Mesendoderm (in vitro differentiated cells): ENCODE data around the gene KRTAP4-6.
"Not testable (repeated sequence)": the region's sequence is repeated elsewhere in the genome, so short reads cannot be mapped to it uniquely, and the experiment has no call there.

Experiments used
- DNase-seq: peaks from one replicate; pipeline ENCODE4 v3.0.0; 2013
- H2AK5ac ChIP-seq: 2 replicates; pipeline ENCODE4 v1.6.1; 2013; ENCODE audit warnings: low read length, inconsistent platforms
- H2BK120ac ChIP-seq: 2 replicates; pipeline ENCODE4 v1.6.1; 2013; ENCODE audit warnings: low read depth, mild to moderate bottlenecking, low read length, moderate library complexity, mixed read lengths
- H2BK15ac ChIP-seq: replicated peaks from 2 replicates; pipeline ENCODE4 v1.6.1; 2013; ENCODE audit warnings: low read depth, mild to moderate bottlenecking, moderate library complexity
- H2BK5ac ChIP-seq: 2 replicates; pipeline ENCODE4 v1.6.1; 2013; ENCODE audit warnings: low read length, inconsistent platforms
- H3K18ac ChIP-seq: 2 replicates; pipeline ENCODE4 v1.6.1; 2013; ENCODE audit warnings: mild to moderate bottlenecking, low read length, mixed read lengths
- H3K23ac ChIP-seq: one replicate; pipeline ENCODE4 v1.6.1; 2013; ENCODE audit warnings: low read length
- H3K27ac ChIP-seq: 2 replicates; pipeline ENCODE4 v1.5.1; 2013; ENCODE audit warnings: low read depth, mild to moderate bottlenecking, inconsistent platforms, low read length, moderate library complexity
- H3K27me3 ChIP-seq: 2 replicates; pipeline ENCODE4 v1.6.1; 2013; ENCODE audit warnings: low read length, control low read depth, mild to moderate bottlenecking, inconsistent platforms; ENCODE audit not compliant: insufficient read depth, poor library complexity
- H3K36me3 ChIP-seq: 2 replicates; pipeline ENCODE4 v1.6.1; 2013; ENCODE audit warnings: low read length, inconsistent platforms; ENCODE audit not compliant: control insufficient read depth, insufficient read depth
- H3K4ac ChIP-seq: one replicate; pipeline ENCODE4 v1.6.1; 2013; ENCODE audit warnings: low read depth, mild to moderate bottlenecking, low read length, moderate library complexity
- H3K4me1 ChIP-seq: 2 replicates; pipeline ENCODE4 v1.6.1; 2013; ENCODE audit warnings: low read depth, low read length, inconsistent platforms; ENCODE audit not compliant: control insufficient read depth
- H3K4me2 ChIP-seq: 2 replicates; pipeline ENCODE4 v1.6.1; 2013; ENCODE audit warnings: low read length
- H3K4me3 ChIP-seq: 2 replicates; pipeline ENCODE4 v1.5.1; 2013; ENCODE audit warnings: mild to moderate bottlenecking, low read length
- H3K56ac ChIP-seq: one replicate; pipeline ENCODE4 v1.6.1; 2013; ENCODE audit warnings: low read length
- H3K79me1 ChIP-seq: 2 replicates; pipeline ENCODE4 v1.6.1; 2013; ENCODE audit warnings: low read length, inconsistent platforms
- H3K79me2 ChIP-seq: 2 replicates; pipeline ENCODE4 v1.6.1; 2013; ENCODE audit warnings: mild to moderate bottlenecking, low read length; ENCODE audit not compliant: control insufficient read depth, insufficient read depth
- H3K9ac ChIP-seq: 2 replicates; pipeline ENCODE4 v1.6.1; 2013; ENCODE audit warnings: low read length, inconsistent platforms
- H4K5ac ChIP-seq: one replicate; pipeline ENCODE4 v1.6.1; 2013; ENCODE audit warnings: low read length
- H4K8ac ChIP-seq: one replicate; pipeline ENCODE4 v1.6.1; 2013; ENCODE audit warnings: low read depth, mild to moderate bottlenecking, control low read depth, low read length, moderate library complexity
- WGBS: extraction: QIAGEN DNeasy Blood & Tissue Kit; methylation state at CpG from one replicate; pipeline ENCODE4 v1.1.7; 2013; ENCODE audit warnings: low lambda C conversion rate, missing lambda C conversion rate; ENCODE audit not compliant: insufficient coverage; ENCODE audit errors: extremely low coverage; 5-methylcytosine and 5-hydroxymethylcytosine counted together

Gene KRTAP4-6

DNA sequence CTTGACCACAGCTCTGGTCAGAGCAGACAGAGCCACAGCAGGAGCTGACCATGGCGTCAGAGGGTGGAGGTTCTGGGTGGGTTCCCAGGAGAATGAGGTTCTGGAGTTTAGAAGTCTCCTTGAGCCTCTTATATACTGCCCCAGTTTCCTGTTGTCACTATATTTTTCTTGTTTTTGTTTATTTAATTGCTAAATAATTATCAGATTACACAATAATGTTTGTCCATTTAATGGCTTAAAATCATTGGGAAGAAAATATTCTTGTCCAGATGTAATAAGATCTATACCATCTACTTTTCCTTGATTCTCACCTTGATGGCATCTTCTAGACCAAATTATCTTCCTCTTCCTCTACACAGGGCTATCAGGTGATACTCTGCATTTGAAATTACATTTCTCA lies 27.8 kb upstream of the KRTAP4-6 start, which contains the start of gene KRTAP4-3:
TSS of gene KRTAP4-3 (minus strand) at position 101 of the 400 bp plus-strand sequence. CDS start at position 52, 49 bp downstream.
- Histone ChIP-seq H2BK120ac (no peak within 1 kb of the TSS), H3K27me3 (no peaks in the 10 kb centered on the region), H3K23ac (no peak within 1 kb of the TSS), H4K8ac (no peak within 1 kb of the TSS), H3K4me2 (no peak within 1 kb of the TSS), H3K79me1 (no peaks in the 10 kb centered on the region), H2BK15ac (no peak within 1 kb of the TSS), H3K4me1 (no peaks in the 10 kb centered on the region), H3K79me2 (no peaks in the 10 kb centered on the region), H3K56ac (no peak within 1 kb of the TSS), H2AK5ac (no peak within 1 kb of the TSS), H3K9ac (no peak within 1 kb of the TSS), H3K4ac (no peak within 1 kb of the TSS), H2BK5ac (no peak within 1 kb of the TSS), H3K27ac (no peak within 1 kb of the TSS), H3K4me3 (no peak within 1 kb of the TSS), H3K36me3 (no peaks in the 10 kb centered on the region), H4K5ac (no peak within 1 kb of the TSS), H3K18ac (no peak within 1 kb of the TSS)
- WGBS = no CpG with 5 or more reads among the region's 1 CpG
- no peak for DNase-seq

DNA sequence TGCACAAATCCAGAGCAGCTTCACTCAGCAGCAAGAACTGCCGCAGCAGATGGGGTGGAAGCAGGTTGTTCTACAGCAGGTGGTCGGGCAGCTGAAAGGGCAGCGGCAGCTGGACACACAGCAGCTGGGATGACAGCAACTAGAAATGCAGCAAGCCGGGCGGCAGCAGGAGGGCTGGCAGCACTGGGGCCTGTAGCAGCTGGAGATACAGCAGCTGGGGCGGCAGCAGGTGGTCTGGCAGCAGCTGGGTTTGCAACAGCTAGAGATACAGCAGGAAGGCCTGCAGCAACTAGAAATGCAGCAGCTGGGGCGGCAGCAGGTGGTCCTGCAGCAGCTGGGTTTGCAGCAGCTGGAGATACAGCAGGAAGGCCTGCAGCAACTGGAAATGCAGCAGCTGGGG lies 27.2 kb upstream of the KRTAP4-6 start:
- no peak overlapping the region for H3K4me3 ChIP-seq
- no peak overlapping the region for H2BK120ac ChIP-seq
- no peak overlapping the region for H2AK5ac ChIP-seq
- H3K4me1 ChIP-seq = no peaks in the 10 kb centered on the region
- no peak overlapping the region for H3K23ac ChIP-seq
- H3K4ac ChIP-seq = no peak overlapping the region
- no peaks in the 10 kb centered on the region for H3K79me2 ChIP-seq
- no peak overlapping the region for H3K18ac ChIP-seq
- H3K9ac ChIP-seq = no peak overlapping the region
- no CpG with 5 or more reads among the region's 7 CpGs for WGBS
- peak; percentile 10 for DNase-seq
- H3K36me3 ChIP-seq = no peaks in the 10 kb centered on the region
- H3K4me2 ChIP-seq = no peak overlapping the region
- H3K79me1 ChIP-seq = no peaks in the 10 kb centered on the region
- no peak overlapping the region for H3K27ac ChIP-seq
- no peak overlapping the region for H3K56ac ChIP-seq
- H4K5ac ChIP-seq = no peak overlapping the region
- H2BK15ac ChIP-seq = no peak overlapping the region
- H4K8ac ChIP-seq = no peak overlapping the region
- H3K27me3 ChIP-seq = no peaks in the 10 kb centered on the region
- no peak overlapping the region for H2BK5ac ChIP-seq

DNA sequence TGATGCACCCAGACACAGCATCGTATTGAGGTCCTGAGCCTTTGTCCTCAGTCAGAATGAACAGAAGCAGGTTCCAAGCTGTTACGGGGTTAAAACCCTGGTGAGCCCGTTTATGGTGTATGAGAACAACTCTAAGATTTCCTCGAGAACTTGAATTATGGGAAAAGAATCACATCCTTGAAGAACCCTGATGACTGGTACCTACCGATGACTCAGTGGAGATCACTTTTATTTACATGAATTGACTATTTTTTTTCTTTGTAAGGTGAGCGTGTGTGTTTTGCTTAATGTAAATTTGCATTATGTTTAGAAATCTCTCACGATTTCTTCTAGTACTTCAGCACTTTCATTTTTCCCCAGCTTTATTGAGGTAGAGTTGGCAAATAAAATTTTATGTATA lies 23.5 kb upstream of the KRTAP4-6 start:
- no peak overlapping the region for H2AK5ac ChIP-seq
- H2BK120ac ChIP-seq = no peak overlapping the region
- no peaks in the 10 kb centered on the region for H3K4me1 ChIP-seq
- H3K4ac ChIP-seq = no peak overlapping the region
- H3K79me2 ChIP-seq = no peaks in the 10 kb centered on the region
- no peak overlapping the region for H4K5ac ChIP-seq
- no peaks in the 10 kb centered on the region for H3K27me3 ChIP-seq
- no peaks in the 10 kb centered on the region for H3K36me3 ChIP-seq
- H3K79me1 ChIP-seq = no peaks in the 10 kb centered on the region
- no peak overlapping the region for H3K4me3 ChIP-seq
- no peak overlapping the region for H3K18ac ChIP-seq
- no peak overlapping the region for H2BK15ac ChIP-seq
- no peak overlapping the region for H3K23ac ChIP-seq
- no peak overlapping the region for H3K56ac ChIP-seq
- DNase-seq = no peak
- H2BK5ac ChIP-seq = no peak overlapping the region
- H4K8ac ChIP-seq = no peak overlapping the region
- H3K27ac ChIP-seq = no peak overlapping the region
- no peak overlapping the region for H3K4me2 ChIP-seq
- WGBS = no CpG with 5 or more reads among the region's 7 CpGs
- no peak overlapping the region for H3K9ac ChIP-seq

DNA sequence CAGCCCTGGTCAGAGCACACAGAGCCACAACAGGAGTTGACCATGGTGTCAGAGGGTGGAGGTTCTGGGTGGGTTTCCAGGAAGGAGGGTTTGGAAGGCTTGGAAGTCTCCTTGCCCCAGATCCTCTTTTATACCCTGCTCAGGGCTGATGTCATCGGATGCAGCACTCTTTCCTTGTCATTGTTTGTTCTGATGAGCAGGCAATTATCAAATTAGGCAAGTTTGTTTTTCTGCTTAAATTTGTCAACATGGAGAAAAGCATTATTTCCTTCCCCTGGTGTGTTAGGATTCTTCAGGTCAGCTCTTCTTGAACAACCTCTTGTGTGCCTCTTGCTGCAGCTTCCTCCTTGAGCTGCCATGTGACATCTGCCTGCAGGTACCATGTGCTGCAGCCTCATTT lies 20.3 kb upstream of the KRTAP4-6 start, which contains the start of gene KRTAP4-4:
TSS of gene KRTAP4-4 (minus strand) at position 101 of the 400 bp plus-strand sequence. CDS start at position 44, 57 bp downstream.
- Histone ChIP-seq H3K9ac (no peak within 1 kb of the TSS), H3K4me3 (no peak within 1 kb of the TSS), H3K4me2 (no peak within 1 kb of the TSS), H3K23ac (no peak within 1 kb of the TSS), H3K27ac (no peak within 1 kb of the TSS), H2BK15ac (no peak within 1 kb of the TSS), H2AK5ac (no peak within 1 kb of the TSS), H2BK5ac (no peak within 1 kb of the TSS), H3K79me2 (no peaks in the 10 kb centered on the region), H3K27me3 (no peaks in the 10 kb centered on the region), H3K18ac (no peak within 1 kb of the TSS), H2BK120ac (no peak within 1 kb of the TSS), H3K36me3 (no peaks in the 10 kb centered on the region), H3K4me1 (no peaks in the 10 kb centered on the region), H4K5ac (no peak within 1 kb of the TSS), H4K8ac (no peak within 1 kb of the TSS), H3K4ac (no peak within 1 kb of the TSS), H3K79me1 (no peaks in the 10 kb centered on the region), H3K56ac (no peak within 1 kb of the TSS)
- WGBS = no CpG with 5 or more reads among the region's 1 CpG
- no peak for DNase-seq

DNA sequence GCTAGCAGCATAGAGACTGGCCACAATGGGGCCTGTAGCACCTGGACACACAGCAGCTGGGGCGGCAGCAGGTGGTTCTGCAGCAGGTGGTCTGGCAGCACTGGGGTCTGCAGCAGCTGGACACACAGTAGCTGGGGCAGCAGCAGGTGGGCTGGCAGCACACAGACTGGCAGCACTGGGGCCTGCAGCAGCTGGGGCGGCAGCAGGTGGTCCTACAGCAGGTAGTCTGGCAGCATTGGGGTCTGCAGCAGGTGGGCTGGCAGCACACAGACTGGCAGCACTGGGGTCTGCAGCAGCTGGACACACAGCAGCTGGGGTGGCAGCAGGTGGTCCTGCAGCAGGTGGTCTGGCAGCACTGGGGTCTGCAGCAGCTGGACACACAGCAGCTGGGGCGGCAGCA lies 19.8 kb upstream of the KRTAP4-6 start:
- not testable (repeated sequence) for H3K79me2 ChIP-seq, H3K4me3 ChIP-seq, DNase-seq, H3K4ac ChIP-seq, H3K23ac ChIP-seq, H2BK120ac ChIP-seq, H2AK5ac ChIP-seq, H3K27me3 ChIP-seq, H3K9ac ChIP-seq, H3K4me2 ChIP-seq, H3K18ac ChIP-seq, H3K27ac ChIP-seq, H3K36me3 ChIP-seq, H2BK5ac ChIP-seq, H3K4me1 ChIP-seq, H2BK15ac ChIP-seq, H4K5ac ChIP-seq, H4K8ac ChIP-seq, H3K79me1 ChIP-seq, H3K56ac ChIP-seq
- WGBS = no CpG with 5 or more reads among the region's 3 CpGs

DNA sequence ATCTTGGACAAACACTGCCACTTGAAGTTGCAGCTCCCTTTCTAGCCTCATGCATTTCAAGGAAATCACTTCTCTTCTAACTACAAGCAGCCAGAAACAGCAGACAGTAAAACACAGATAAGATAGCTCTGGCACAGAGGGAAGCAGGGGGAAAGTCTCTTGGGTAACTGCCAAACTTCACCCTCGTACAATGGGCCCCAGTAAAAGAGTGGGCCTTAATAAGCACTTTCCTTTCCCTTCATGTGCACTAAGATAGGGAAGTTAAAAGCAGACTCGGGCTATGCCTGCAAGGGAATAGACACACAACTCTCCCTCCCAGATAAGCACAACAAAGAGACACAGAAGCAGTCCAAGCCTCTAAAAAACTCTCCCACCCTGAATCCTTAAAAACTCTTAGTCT lies 13.5 kb upstream of the KRTAP4-6 start:
- Histone ChIP-seq H3K9ac (no peak overlapping the region), H3K36me3 (no peaks in the 10 kb centered on the region), H4K8ac (no peak overlapping the region), H3K79me1 (no peaks in the 10 kb centered on the region), H3K27me3 (no peaks in the 10 kb centered on the region), H3K18ac (no peak overlapping the region), H3K4me3 (no peak overlapping the region), H3K27ac (no peak overlapping the region), H2BK15ac (no peak overlapping the region), H3K79me2 (no peaks in the 10 kb centered on the region), H3K4me1 (no peaks in the 10 kb centered on the region), H2BK120ac (no peak overlapping the region), H3K23ac (no peak overlapping the region), H3K56ac (no peak overlapping the region), H2BK5ac (no peak overlapping the region), H3K4ac (no peak overlapping the region), H4K5ac (no peak overlapping the region), H2AK5ac (no peak overlapping the region), H3K4me2 (no peak overlapping the region)
- WGBS = no CpG with 5 or more reads among the region's 2 CpGs
- DNase-seq = no peak
